Ascending aorta (tissue), 2 donors: ENCODE results near the gene COLQ. TPM values are rescaled to one million over a fixed set of nuclear protein-coding genes. Genes with fewer than 3 reads are reported as not detected.
A peak's percentile ranks its signal among the peaks of the same experiment; 100 is the strongest.

Experiments
- DNase-seq, 2 donors: peaks; one replicate each; pipeline ENCODE4 v3.0.0-alpha.2; 2019; ENCODE audit warnings: low spot score in 2 of 2
- H3K27ac ChIP-seq, 2 donors: fragments of 200-600 bp; sonication (generic); one replicate each; pipeline ENCODE4 v1.5.1; 2016 to 2017; ENCODE audit warnings: mild to moderate bottlenecking in 1 of 2
- H3K27me3 ChIP-seq: fragments of 200-600 bp; sonication (generic); one replicate; pipeline ENCODE4 v1.5.1; 2017
- H3K36me3 ChIP-seq, 2 donors: fragments of 200-600 bp; sonication (generic); one replicate each; pipeline ENCODE4 v1.5.1; 2016
- H3K4me1 ChIP-seq, 2 donors: fragments of 200-600 bp; sonication (generic); one replicate each; pipeline ENCODE4 v1.5.1; 2016 to 2017; ENCODE audit warnings: mild to moderate bottlenecking in 1 of 2
- H3K4me3 ChIP-seq, 2 donors: fragments of 200-600 bp; sonication (generic); one replicate each; pipeline ENCODE4 v1.5.1; 2016 to 2017; ENCODE audit warnings: mild to moderate bottlenecking in 1 of 2
- H3K9me3 ChIP-seq, 2 donors: fragments of 200-600 bp; sonication (generic); one replicate each; pipeline ENCODE4 v1.5.1; 2016
- CTCF ChIP-seq, 3 experiments: fragments of 200-600 bp in 2 of 3; fragments of 450-650 bp in 1 of 3; sonication (generic) in 2 of 3; IDR thresholded peaks; one replicate each; pipeline ENCODE4 v1.5.1; 2016 to 2019; ENCODE audit warnings: antibody characterized with exemption in 3 of 3, mild to moderate bottlenecking in 1 of 3, moderate library complexity in 1 of 3
- intact Hi-C: fragments of 100-400 bp; cut with DNase I; formaldehyde crosslinking; loops from one replicate; pipeline ENCODE4 v1.15.1; 2023
- total RNA-seq: library from RNA; depleted of rRNA; stranded (reverse); fragments of >200 nt; gene quantifications from one replicate; pipeline ENCODE4 v1.1.0, GENCODE V29; 2016

COLQ gene
- total RNA-seq, 1 donor from 2014 or later, result 4.6 TPM

DNA sequence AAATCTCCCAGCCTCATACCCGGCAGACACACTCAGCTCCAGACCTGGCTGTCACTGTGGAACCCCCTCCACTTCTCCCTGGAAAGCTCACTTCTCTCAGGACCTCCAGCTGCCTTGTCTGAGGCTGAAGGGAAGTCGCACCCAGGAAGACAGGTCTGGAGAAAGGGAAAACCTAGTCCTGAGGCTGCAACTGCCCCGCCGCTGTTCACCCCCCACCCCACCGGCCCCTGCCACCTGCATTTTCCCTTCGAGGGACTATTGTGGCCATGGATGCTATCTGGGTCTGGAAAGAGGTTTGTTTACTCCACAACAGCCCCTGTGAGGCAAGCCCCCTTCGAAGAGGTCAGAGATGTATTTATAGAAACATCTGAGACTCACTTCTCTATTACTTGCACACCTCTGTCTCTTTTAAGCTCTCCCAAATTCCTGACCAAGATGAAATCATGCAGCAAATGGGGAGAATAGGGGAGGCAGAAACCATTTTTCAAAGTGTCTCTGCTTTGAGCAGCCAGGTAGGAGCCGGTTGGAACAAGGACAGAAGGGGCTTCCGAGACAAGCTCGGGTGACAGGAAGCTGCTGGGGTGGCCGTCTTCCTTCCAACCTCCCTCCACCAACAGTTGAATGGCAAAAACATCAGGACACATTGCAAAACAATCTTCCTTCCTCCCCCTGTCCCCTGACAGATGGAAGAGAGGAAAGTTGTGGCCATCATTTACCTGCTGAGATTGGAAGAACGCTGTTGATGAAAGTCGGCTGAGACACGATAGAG lies 518 bp downstream of the COLQ start:
- H3K4me1 ChIP-seq, result peaks cover 3 to 11% of the 10 kb centered on the region in 2 donors
- H3K27ac ChIP-seq, result peak overlapping the region; percentile 61 to 69
- peak overlapping the region; percentile 46 to 48 for H3K4me3 ChIP-seq
- intact Hi-C loops, result no loop called here
- no peaks in the 10 kb centered on the region for H3K36me3 ChIP-seq
- DNase-seq, result no peak
- H3K9me3 ChIP-seq, result no peaks in the 10 kb centered on the region
- no peaks in the 10 kb centered on the region for H3K27me3 ChIP-seq
- no peak for TF ChIP-seq CTCF (IDR thresholded peaks at IDR 0.05)

GRCh38 chr3:15520185-15520584 lies 1.3 kb downstream of the COLQ start:
- Histone ChIP-seq H3K9me3 (no peaks in the 10 kb centered on the region), H3K36me3 (no peaks in the 10 kb centered on the region), H3K4me1 (peaks cover 3 to 11% of the 10 kb centered on the region in 2 donors), H3K4me3 (peak overlapping the region; percentile 46 to 48), H3K27me3 (no peaks in the 10 kb centered on the region), H3K27ac (peak overlapping the region; percentile 61 to 69)
- no peak for DNase-seq
- intact Hi-C loops, result no loop called here
- no peak for TF ChIP-seq CTCF (IDR thresholded peaks at IDR 0.05)

GRCh38 chr3:15519096-15519495 lies 2.4 kb downstream of the COLQ start:
- Histone ChIP-seq H3K36me3 (no peaks in the 10 kb centered on the region), H3K27me3 (no peaks in the 10 kb centered on the region), H3K4me1 (peaks cover 3 to 11% of the 10 kb centered on the region in 2 donors), H3K4me3 (no peak overlapping the region), H3K9me3 (no peaks in the 10 kb centered on the region), H3K27ac (no peak overlapping the region)
- no peak for DNase-seq
- TF ChIP-seq CTCF (IDR thresholded peaks at IDR 0.05), result no peak
- intact Hi-C loops, result no loop called here

DNA sequence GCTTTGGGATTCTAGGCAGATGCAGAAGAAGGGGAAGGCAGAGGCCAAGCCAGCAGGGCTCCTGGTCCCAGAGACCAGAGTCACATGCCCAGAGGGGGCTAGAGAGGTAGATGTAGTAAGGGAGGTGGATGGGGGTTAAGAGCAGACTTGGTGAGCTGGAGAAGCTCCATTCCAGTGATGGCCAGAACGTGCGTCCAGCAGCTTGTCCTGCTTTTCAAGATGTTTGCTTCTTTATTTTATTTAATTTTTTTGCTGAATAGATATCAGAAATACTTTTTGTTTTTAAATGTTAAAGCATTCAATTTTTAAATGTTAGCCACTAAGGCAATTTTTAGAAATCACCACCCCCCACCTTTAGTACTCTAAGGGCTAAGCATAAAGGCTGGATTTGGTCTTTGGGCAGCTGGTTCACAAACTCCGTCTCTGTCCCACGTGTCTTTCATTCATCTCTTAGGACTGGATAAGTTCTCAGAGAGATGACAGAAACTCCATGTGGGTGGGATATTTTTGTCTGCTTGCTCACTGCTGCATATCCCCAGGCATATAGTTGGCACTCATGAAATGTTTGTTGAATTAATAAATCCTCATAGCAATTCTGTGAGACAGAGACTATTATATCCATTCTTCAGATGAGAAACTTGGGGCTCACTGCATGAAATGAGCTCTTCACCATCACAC lies 6.7 kb downstream of the COLQ start:
- TF ChIP-seq CTCF (IDR thresholded peaks at IDR 0.05), result no peak
- Histone ChIP-seq H3K27ac (no peak overlapping the region), H3K36me3 (no peaks in the 10 kb centered on the region), H3K9me3 (no peaks in the 10 kb centered on the region), H3K4me3 (no peak overlapping the region), H3K4me1 (no peaks in the 10 kb centered on the region), H3K27me3 (no peaks in the 10 kb centered on the region)
- intact Hi-C loops, result no loop called here
- no peak for DNase-seq

GRCh38 chr3:15513810-15514662 lies 7.5 kb downstream of the COLQ start:
- Histone ChIP-seq H3K36me3 (no peaks in the 10 kb centered on the region), H3K27me3 (no peaks in the 10 kb centered on the region), H3K9me3 (no peaks in the 10 kb centered on the region), H3K4me3 (no peak overlapping the region), H3K4me1 (no peaks in the 10 kb centered on the region), H3K27ac (no peak overlapping the region)
- intact Hi-C loops, result no loop called here
- no peak for DNase-seq
- no peak for TF ChIP-seq CTCF (IDR thresholded peaks at IDR 0.05)
